Cerebellar cortex (tissue), 1 donor: ENCODE data around the gene C5.
"Not testable (repeated sequence)": the region's sequence is repeated elsewhere in the genome, so short reads cannot be mapped to it uniquely, and the experiment has no call there.

Experiments used
- DNase-seq: peaks from one replicate; pipeline ENCODE4 v3.0.0-alpha.2; 2015; ENCODE audit warnings: low spot score

The C5 gene

DNA sequence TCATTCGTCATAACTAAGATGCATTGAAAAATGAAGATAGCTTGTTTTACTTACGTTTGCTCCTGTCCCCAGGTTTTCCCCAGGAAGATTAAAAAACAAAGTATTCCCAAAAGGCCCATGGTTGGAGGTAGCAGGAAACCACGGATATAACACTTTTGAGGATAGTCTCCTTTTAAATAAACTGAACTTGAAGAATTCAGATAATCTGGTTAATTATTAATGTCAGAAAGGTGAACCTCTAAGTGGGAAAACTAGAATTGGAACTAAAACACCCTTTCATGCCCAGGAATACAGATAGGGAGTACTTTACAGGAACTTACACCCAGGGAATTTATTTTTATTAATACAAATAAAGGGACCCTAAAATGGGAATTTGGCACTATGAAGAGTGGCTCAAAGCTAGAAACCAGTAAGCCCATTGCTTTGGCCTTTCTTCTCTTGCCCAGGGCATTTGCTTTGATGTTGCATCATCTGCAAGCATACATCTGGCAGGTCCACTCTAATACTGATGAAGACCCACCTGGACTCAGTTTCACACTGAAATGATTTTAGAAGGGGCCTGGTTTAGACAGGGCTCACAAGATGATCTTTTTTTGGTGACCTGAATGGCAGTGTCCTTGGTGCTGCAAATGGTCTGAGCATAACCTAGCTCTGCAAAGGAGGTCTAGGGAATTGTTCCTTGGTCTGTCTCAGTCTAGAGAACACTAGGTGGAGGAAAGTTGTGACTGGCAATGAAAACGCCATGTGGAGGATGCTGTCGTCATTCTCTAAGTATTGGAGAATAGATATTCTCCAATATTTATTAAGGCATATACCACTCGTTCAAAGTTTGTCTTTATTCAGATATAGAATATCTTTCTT is at the start of gene C5:
C5 (minus strand) TSS at position 148 of the 861 bp plus-strand sequence; CDS start at position 119, 29 bp downstream.
- no peak for DNase-seq

DNA sequence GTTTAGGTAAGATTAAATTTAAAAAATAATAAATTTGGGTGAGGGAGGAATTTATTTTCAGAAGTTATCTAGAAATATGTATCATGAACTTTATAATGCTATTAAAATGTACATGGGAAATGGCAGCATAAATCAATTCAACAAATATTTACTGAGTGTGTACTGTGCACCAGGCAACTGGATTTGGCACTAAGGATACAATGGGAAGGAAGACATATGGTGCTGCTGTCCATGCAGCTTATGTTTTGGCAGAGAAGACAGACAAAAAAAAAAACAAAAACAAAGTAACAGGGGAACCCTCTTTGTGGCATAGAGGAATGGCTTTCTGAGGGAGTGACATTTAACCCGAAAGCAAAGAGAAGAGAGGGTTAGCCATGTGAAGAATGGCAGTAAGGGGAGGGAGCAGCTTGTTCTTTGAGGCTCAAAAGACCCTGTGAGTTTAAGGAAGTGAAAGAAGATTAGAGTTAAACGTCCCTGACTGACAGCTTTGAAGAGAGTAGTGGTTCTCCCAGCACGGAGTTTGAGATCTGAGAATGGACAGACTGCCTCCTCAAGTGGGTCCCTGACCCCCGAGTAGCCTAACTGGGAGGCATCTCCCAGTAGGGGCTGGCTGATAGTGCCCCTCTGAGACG is 48.6 kb upstream of the C5 start:
- DNase-seq = peak; percentile 30

DNA sequence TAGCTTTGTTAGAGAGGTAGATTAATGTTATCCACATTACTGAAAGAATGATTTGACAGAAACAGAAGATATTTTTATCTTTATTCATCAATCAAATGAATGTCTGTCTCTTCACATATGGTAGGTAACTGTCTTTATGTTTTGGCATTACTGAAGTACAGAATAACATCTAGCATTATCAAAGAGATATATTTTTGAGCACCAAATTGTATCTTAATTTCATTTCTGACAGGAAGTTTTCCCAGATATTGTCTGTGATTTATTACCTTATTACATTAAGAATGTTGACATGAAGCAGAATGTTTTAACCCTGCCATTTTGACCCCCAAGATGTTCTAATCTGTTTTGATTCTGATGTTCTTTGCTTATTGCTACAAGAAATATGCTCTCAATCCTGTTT is 45.0 kb upstream of the C5 start:
- no peak for DNase-seq

DNA sequence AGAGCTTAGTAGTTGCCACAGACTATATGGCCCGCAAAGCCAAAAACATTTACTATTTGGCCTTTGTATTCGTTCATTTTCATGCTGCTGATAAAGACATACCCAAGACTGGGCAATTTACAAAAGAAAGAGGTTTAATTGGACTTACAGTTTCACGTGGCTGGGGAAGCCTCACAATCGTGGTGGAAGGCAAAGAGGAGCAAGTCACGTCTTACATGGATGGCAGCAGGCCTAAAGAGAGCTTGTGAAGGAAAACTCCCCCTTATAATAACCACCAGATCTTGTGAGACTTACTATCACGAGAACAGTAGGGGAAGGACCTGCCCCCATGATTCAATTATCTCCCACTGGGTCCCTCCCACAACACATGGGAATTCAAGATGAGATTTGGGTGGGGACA is 40.7 kb upstream of the C5 start:
- DNase-seq = not testable (repeated sequence)

DNA sequence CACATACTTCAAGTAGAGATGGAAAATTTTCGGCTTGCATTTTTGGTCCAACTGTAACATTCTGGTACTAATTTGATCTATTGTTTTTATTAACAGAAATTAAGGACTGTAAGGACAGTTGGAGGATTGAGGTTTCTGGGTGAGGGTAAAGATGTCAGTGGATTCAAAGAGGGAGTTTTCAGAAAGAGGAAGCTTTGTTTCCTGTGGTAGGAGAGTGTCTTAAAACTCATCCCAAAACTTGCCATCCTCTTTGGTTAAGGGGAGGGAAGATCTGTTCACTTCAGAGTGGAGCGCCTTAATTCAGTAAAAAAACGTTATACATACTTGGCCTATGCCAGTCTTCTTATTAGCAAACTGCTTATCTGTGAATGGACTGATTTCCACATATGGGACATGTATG is 38.5 kb upstream of the C5 start:
- no peak for DNase-seq

DNA sequence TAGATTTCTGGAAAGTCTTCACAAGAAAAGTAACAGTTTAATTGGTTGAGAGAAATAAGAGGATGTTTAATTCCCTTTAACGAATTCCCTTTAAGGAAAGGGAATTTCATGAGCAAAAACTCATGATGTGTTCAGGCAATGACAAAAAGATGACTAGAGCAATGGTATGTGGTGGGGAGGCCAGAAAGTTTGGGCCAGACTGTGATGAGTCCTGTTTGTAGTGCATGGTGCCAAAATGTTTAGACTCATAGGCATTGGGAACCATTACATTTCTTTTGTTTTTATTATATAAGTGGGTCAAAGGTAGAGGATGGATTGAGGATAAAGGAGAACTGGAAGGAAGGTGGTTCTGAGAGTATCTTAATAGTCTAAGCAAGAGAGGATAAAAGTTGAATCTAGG is 35.6 kb upstream of the C5 start:
- no peak for DNase-seq

DNA sequence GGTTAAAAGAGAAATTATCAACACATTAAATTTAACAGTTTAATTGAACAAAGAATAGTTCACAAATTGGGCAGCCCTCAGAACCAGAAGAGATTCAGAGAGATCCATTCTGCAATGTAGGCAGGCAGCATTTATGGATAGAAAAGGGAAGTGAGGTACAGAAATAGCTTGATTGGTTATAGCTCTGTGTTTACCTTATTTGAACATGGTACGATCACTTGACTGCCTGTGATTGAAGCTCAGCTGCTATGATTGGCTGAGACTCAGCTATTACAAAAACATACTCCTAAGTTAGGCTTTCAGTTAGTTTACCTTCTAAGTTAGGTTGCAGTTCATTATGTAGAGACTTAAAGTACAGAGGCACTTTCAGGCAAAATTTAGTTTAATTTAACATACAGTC is 32.0 kb upstream of the C5 start:
- no peak for DNase-seq

DNA sequence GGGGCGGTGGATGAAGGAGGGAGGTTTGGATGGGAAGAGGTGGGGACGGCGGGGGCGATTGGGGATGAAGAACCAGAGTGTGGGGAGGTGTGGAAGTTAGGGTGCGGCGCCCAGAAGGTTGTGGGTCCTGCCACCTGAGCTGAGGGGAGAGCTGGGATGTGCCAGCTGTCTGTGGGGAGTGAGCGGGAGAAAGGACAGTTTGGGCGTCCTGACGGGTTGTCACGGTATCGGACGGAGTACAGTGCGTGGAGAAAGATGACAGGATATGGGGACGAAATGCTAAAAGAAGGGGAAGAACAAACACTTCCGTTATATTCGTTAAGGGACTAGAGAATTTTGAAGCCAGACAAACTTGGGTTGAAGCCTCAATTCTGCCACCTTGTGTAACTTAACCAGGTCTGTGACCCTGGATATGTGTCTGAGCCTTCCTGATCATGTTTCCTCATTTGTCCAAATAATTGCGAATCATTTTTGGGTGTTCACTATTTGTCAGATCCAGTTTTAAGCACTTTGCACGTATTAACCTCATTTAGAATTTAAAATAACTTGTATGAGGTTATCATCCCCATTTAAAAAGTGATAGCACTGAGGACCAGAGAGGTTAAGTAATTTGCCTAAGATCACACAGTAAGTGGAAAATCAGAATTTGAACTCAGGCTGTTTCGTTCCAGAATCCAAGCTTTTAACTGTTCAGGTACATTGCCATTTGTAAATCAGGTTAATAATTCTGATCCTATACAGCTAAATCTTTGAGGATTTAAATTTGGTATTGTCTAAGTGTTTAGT is 25.4 kb upstream of the C5 start:
- peak; percentile 42 for DNase-seq

DNA sequence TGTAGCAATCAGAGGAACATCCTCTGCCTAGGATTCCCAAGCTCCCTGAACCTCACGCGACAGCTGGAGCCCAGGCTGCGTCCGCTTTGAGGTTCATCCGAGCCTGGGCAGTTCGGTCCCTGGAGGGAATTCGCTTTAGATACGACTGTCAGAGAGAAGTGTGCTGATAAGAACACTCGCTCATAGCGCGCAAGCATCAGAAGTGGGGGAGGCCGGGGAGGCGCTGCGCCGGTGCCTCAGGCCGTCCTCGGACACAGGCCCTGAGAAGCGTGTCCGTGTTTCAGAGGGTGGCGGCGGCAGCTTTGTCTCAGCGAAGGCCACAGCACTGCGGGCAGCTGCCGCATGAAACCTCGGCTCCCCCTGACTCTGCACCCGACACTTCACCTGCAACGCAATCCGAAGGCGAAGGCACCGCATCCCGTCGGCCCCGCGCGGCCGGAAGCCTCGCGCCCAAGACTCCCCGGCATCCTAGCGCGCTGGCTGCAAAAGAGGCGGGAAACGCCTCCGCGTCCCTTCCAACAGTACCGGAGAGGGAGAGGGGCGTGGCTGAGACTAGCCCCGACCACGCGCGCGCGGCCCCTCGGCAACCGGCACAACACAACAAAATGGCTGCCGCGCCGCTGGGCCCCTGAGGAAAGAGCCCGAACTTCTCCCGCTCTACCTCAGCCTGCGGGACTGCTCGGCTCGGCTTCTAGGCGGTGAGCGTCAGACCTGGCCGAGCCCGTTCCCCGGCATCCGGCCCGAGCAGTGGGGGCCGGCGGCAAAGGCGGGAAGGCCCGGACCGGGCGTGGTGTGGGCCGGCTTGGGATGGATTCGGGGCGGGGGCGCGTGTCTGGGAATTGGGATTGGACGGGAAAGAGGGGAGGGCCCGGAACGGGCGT is 24.5 kb upstream of the C5 start, which contains the start of gene CNTRL:
CNTRL (plus strand) TSS at position 586 of the 881 bp plus-strand sequence. CDS start 13,372 bp downstream, outside the sequence.
- peak; percentile 86 for DNase-seq

DNA sequence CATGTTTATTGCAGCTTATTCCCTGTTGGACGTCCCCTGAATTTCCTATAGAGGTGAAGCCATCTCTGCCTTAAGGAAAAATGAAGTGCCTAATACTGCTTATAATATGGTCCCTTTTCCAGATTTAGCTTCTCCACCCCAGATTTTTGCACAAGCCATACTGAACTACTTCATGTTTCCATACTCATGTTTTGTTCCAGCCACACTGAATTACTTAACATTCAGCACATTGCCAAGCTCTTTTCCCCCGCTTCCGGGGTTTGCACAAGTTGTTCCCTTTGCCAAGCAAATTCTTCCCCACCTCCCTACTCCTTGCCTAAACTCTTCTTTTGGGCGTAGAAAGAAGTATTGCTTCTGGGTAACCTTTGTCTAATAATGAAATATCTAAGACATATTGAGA is 23.0 kb upstream of the C5 start:
- DNase-seq = no peak

DNA sequence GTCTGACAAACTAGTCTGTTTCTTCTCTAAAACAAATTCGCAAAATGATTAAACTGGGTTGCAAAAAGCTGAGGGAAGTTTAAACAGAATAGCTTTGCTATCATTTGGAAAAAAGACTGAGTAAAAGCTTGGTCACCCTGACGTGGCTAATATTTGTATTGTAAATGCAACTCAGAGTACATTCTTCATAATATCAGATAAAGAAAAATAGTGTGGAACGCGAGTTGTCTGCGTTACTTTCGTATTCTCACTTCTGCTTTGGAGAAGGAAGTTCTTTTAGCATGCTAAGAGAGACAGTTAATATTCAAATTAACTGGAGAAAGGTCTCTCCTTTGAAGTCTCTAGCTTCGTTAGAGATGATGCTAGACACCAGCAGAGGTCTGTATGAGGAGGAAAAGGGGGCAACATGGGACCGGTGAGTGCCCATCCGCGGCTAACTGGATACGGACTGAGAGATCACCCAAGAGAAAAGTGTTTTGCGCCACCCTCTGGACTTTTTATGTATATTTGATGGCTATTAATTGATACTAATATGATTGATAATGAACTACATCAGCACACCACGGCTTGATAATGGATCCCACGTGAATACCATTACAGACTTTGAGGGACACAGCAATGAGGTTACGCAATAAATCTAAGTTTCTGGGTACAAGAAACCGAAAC is 21.8 kb upstream of the C5 start:
- no peak for DNase-seq

DNA sequence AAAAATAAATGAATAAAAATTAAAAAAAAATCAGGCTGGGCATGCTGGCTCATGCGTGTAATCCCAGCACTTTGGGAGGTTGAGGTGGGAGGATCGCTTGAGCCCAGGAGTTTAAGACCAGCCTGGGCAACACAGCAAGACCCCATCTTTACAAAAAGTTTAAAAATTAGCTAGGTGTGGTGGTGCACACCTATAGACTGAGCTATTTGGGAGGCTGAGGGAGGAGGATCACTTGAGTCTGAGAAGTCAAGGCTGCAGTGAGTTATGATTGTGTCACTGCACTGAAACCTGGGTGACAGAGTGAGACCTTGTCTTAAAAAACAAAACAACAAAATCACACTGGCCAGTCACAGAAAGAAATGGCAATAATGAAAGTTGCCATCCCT is 21.3 kb upstream of the C5 start:
- no peak for DNase-seq

DNA sequence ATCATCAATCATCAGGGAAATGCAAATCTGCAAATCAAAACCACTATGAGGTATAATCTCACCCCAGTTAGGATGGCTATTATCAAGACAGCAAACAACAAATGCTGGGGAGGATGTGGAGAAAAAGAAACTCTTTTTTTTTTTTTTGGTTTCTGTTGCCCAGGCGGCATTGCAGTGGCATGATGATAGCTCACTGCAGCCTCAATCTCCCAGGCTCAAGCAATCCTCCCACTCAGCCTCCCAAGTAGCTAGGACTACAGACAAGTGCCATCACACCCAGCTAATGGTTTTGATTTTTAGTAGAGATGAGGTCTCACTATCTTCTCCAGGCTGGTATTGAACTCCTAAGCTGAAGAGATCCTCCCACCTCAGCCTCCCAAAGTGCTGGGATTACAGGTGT is 19.3 kb upstream of the C5 start:
- DNase-seq = no peak

DNA sequence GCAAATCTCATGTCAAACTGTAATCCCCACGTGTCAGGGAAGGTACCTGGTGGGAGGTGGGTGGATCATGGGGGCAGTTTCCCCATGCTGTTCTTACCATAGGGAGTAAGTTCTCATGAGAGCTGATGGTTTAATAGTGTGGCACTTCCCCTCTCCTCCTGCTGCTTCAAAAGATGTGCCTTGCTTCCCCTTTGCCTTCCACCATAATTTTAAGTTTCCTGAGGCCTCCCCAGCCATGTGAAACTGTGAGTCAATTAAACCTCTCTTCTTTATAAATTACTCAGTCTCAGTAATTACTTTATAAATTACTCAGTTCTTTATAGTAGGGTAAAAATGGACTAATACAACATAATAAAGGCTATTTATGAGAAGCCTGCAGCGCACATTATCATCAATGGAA is 17.6 kb upstream of the C5 start:
- no peak for DNase-seq

DNA sequence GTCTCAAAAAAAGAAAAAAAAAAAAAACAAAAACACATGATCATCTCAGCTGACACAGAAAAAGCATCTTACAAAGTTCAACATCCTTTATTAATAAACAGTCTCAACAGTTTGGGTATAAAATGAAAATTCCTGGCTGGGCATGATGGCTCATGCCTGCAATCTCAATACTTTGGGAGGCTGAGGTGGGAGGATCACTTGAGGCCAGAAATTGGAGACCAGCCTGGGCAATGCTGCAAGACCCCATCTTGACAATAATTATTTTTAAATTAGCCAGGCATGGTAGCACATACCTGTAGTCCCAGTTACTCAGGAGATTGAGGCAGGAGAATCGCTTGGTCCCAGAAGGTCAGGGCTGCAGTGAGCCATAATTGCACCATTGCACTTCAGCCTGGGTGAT is 16.8 kb upstream of the C5 start:
- no peak for DNase-seq

DNA sequence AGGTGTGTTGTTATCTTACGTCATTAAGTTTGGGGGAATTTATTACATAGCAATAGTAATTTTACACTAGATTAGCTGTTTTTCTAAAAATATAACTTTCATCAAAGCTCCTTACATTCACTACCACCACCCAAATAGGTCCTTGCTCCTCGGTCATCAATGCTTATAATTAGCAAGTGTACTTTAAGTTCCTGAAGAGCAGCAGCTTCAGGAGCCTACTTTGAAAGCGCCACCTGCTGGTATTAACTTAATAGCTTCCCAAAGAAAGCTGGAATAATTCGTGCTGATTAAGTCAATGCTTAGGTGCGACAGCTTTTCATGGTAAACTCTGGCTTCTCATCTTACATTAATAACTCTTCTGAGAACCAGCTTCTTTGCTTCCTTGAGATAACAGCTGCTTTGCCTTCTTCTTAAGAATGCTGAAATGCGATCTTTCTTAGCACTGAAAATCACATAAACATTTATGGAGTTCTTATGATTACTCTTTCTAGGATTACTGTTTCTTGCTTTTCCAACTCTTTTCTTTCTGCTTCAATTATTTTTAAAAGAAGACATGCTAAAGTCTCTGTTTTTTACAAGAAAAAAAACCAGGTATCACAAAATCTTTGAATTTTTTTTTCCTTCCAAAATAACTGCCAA is 10.0 kb upstream of the C5 start:
- peak; percentile 76 for DNase-seq

DNA sequence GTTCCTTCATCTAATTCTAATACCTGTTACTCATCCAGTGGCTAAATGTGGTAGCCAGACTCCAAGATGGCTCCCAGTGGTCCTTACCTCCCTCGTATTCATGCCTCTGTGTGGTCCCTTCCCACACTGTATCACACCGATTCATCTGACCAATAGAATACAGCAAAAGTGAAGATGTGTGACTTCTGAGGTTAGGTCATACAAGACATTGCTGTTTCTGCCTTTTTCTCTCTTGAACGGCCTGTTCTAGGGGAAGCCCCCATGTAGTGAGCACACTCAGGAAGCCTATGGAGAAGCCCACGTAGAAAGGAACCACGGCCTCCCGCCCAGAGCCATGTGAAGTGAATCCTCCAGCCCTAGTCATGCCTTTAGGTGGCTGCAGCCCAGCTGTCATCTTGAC is 9.4 kb upstream of the C5 start:
- no peak for DNase-seq

DNA sequence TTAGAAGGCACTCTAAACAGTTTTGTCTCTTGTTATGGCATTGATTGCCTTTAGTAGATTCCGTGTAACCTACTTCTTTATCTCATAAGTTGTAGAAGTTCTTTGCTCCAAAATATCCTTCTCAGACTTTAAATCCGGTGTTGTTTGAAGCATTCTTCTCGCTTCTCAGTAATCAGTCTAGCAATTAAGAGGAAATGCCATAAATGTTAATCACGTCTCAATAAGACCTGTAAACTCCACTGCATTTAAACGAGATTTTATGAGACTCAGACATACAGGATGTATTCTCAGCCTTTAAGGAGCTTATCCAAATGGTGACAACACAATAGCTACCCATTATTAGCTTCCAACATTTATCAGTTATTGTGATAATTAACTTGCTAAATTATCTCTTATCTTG is 7.7 kb upstream of the C5 start:
- DNase-seq = no peak

DNA sequence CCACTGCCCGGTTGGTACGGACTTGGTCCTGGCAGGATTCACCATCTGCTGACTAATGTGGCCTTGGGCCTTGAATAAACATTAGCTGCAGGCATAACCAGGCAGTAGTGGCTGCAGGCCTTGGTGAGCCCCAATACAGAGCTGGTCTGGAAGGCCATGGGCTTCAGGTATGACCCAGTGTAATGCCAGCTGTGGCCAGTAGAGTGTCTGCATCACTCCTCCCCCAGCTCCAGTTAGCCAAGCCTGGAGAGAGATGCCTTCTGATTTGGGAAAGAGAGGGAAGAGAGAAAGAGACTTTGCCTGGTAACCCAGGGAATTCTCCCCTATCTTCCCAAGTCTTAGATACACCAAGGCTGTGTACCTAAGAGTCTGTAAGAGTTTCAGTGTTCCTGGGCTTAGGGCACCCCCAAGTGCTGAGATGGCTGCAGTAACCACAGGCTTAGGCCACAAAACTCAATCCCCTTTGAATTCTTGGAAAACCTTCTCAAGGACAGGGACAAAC is 5.6 kb upstream of the C5 start:
- DNase-seq = peak; percentile 55

DNA sequence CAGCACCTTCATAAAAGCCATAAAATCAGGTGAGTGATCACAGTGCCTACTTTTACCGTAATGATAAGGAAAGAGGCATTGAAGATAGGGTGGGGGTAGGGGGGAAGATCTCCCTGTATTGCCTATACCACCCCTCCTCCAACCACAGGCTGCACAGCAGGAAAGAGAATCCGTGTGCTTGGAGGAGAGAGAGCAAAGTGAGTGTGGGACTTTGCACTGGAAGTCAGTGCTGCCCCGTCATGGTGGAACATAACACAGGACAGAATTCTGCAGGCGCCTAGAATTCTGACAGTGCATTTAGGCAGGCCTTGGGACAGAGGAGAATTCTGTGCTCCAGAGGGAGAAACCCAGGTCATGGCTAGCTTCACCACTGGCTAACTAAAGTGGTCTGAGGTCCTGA is 3.5 kb upstream of the C5 start:
- DNase-seq = no peak

DNA sequence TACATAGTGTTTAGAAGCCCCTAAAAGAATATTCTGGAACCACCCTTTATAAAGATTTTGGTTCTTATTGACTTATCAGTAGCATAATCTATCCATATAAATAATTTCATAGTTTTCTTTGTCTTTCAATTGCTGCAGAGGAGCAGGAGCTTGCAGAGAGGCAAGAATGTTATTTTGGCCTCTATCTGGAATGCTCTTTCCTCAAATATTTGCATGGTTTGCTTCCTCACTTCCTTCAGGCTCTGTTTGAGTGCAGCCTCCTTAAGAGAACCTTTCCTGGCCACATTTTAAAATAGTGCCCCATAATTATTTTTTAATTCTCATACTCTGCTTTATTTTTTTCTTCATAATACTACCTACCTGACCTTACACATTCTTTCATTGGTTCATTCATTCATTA is 1.5 kb downstream of the C5 start:
- DNase-seq = no peak
